ENCODE data around the gene PIGB. TPM values are rescaled to one million over a fixed set of nuclear protein-coding genes. Genes with fewer than 3 reads are reported as not detected.

PIGB gene
- total and polyA plus RNA-seq, 2 of the 8 experiments (the other 6 are each of a cell fraction or from before 2014, with no cell fraction given): 4.3 to 11.7 TPM

DNA sequence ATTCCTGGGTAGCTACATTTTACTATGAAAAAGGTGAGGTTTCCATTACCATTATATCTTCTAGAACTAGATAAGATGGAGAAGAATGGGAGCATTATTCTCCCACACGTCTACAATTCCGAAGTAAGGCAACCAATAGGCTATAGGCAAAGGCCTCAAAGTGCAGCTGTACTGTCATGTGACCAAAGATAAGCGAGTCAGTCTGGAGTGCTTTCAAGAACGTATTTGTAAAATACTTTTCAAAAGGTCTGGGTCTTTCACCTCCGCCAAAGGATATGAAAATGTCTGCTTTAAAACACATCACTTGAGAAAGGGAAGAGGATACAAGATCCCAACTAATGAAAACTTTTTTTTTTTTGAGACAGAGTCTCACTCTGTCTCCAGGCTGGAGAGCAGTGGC is 79.2 kb downstream of the PIGB start:
- Histone ChIP-seq H2BK120ac (replicated peaks; ENCODE audit: low read depth, low read length) (no peak overlapping the region), H3K23ac (ENCODE audit: insufficient read length) (no peak overlapping the region), H3K27ac (ENCODE audit: low read depth, low read length) (no peak overlapping the region), H3K4ac (replicated peaks; ENCODE audit: insufficient read length, low read depth, low read length) (no peak overlapping the region), H4K8ac (ENCODE audit: extremely low read depth, insufficient read depth, low read length) (no peak overlapping the region), H3K36me3 (ENCODE audit: control insufficient read depth in 2 of 4, insufficient read depth in 4 of 4, low read length in 3 of 4) (no peaks in the 10 kb centered on the region), H3K14ac (ENCODE audit: insufficient read length) (no peak overlapping the region), H3K23me2 (ENCODE audit: low read depth, low read length) (no peaks in the 10 kb centered on the region), H2BK15ac (ENCODE audit: low read length) (no peak overlapping the region), H3K56ac (replicated peaks; ENCODE audit: insufficient read length, low read depth, low read length) (no peak overlapping the region), H4K5ac (ENCODE audit: insufficient read length, low read depth, low read length) (no peak overlapping the region), H3K4me2 (ENCODE audit: insufficient read depth in 1 of 2, low read depth in 2 of 2, low read length in 2 of 2) (no peak overlapping the region), H2BK20ac (ENCODE audit: low read length) (no peak overlapping the region), H3K4me3 (ENCODE audit: extremely low read depth in 1 of 4, insufficient read depth in 2 of 4, low read depth in 3 of 4, low read length in 4 of 4) (no peak overlapping the region), H3K79me1 (ENCODE audit: low read depth, low read length) (no peaks in the 10 kb centered on the region), H2AK5ac (ENCODE audit: low read depth, low read length) (no peak overlapping the region), H3K18ac (ENCODE audit: extremely low read depth, low read length) (no peak overlapping the region), H2BK12ac (ENCODE audit: low read depth, low read length) (no peak overlapping the region), H3K4me1 (replicated peaks in 1 of 4; ENCODE audit: control insufficient read depth in 3 of 4, insufficient read depth in 4 of 4, low read length in 3 of 4) (no peaks in the 10 kb centered on the region), H3K9ac (replicated peaks in 1 of 4; ENCODE audit: extremely low read depth in 1 of 4, low read depth in 3 of 4, low read length in 3 of 4) (no peak overlapping the region), H3K27me3 (replicated peaks in 1 of 4; ENCODE audit: control insufficient read depth in 3 of 4, extremely low read depth in 1 of 4, insufficient read depth in 3 of 4, low read length in 3 of 4) (no peaks in the 10 kb centered on the region), H3K9me3 (ENCODE audit: insufficient read depth in 2 of 2, low read depth in 1 of 2, low read length in 1 of 2) (peaks cover 0 to 4% of the 10 kb centered on the region in 2 experiments; a peak in 1 of 4 replicates), H4K91ac (replicated peaks; ENCODE audit: insufficient read length, low read length) (no peak overlapping the region), H4K20me1 (replicated peaks in 1 of 2; ENCODE audit: control insufficient read depth in 1 of 2, insufficient read depth in 2 of 2, low read length in 2 of 2) (no peaks in the 10 kb centered on the region), H2BK5ac (ENCODE audit: low read depth, low read length) (no peak overlapping the region), H2AFZ (ENCODE audit: low read length) (no peak overlapping the region), H3K79me2 (ENCODE audit: control insufficient read depth in 1 of 2, insufficient read depth in 2 of 2, low read length in 2 of 2) (no peaks in the 10 kb centered on the region)
- FAIRE-seq (no peak), DNase-seq (ENCODE audit: low read depth in 1 of 2, low spot score in 2 of 2) (no peak)
- ChIA-PET CTCF (ENCODE audit: partially characterized antibody) (interaction anchor here (0.7 kb wide), 1 partner anchor 379 kb away, joined by 5 read pairs; no protein-coding TSS in a partner anchor), POLR2A (ENCODE audit: partially characterized antibody) (interaction anchor here (0.6 kb wide), 1 partner anchor 75 kb away, joined by 3 read pairs; no protein-coding TSS in a partner anchor)
- 96% methylated on average over 5 of the region's 5 CpGs; no CpG with 5 or more reads in 1 of the 2 experiments for WGBS, 2 experiments (ENCODE audit: extremely low coverage in 1 of 2, insufficient coverage in 1 of 2, insufficient read length in 1 of 2, insufficient replicate concordance in 2 of 2, low coverage in 1 of 2, low lambda C conversion rate in 2 of 2, missing lambda C conversion rate in 1 of 2)
- TF ChIP-seq, protein P1, sequence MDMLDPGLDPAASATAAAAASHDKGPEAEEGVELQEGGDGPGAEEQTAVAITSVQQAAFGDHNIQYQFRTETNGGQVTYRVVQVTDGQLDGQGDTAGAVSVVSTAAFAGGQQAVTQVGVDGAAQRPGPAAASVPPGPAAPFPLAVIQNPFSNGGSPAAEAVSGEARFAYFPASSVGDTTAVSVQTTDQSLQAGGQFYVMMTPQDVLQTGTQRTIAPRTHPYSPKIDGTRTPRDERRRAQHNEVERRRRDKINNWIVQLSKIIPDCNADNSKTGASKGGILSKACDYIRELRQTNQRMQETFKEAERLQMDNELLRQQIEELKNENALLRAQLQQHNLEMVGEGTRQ (IDR thresholded peaks at IDR 0.05; ENCODE audit: low read length): no peak
- TF ChIP-seq TAF7 (optimal IDR thresholded peaks at IDR 0.05; ENCODE audit: borderline replicate concordance, low read depth, low read length) (no peak), EGR1 (IDR thresholded peaks at IDR 0.05; ENCODE audit: borderline replicate concordance, low read depth, low read length) (no peak), POLR2A (IDR thresholded peaks at IDR 0.05; ENCODE audit: control extremely low read depth in 1 of 2, low read depth in 2 of 2, low read length in 2 of 2) (no peak), CTBP2 (IDR thresholded peaks at IDR 0.05; ENCODE audit: borderline replicate concordance, insufficient read depth, insufficient read length, low read length) (no peak), CBX8 (IDR thresholded peaks at IDR 0.05; ENCODE audit: borderline replicate concordance, low read depth, low read length) (no peak), MAFK (IDR thresholded peaks at IDR 0.05; ENCODE audit: low read depth, low read length) (no peak)
- TF ChIP-seq, protein P2, sequence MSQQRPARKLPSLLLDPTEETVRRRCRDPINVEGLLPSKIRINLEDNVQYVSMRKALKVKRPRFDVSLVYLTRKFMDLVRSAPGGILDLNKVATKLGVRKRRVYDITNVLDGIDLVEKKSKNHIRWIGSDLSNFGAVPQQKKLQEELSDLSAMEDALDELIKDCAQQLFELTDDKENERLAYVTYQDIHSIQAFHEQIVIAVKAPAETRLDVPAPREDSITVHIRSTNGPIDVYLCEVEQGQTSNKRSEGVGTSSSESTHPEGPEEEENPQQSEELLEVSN (IDR thresholded peaks at IDR 0.05): no peak

Data from H1 (cell line).